Peyer's patch (tissue), 4 donors: Measurements from ENCODE around the gene VTI1A.

Source experiments
- CTCF ChIP-seq, 6 experiments: fragments of 450-650 bp in 4 of 6; fragments of 200-600 bp in 2 of 6; sonication (generic) in 1 of 6; IDR thresholded peaks; one replicate each; pipeline ENCODE4 v1.5.1; 2017 to 2019; ENCODE audit warnings: antibody characterized with exemption in 6 of 6, mild to moderate bottlenecking in 3 of 6, moderate library complexity in 1 of 6
- POLR2A ChIP-seq, 2 donors: fragments of 450-650 bp; IDR thresholded peaks; one replicate each; pipeline ENCODE4 v1.5.1; 2017; ENCODE audit warnings: antibody characterized with exemption in 2 of 2, mild to moderate bottlenecking in 2 of 2, moderate library complexity in 2 of 2

DNA sequence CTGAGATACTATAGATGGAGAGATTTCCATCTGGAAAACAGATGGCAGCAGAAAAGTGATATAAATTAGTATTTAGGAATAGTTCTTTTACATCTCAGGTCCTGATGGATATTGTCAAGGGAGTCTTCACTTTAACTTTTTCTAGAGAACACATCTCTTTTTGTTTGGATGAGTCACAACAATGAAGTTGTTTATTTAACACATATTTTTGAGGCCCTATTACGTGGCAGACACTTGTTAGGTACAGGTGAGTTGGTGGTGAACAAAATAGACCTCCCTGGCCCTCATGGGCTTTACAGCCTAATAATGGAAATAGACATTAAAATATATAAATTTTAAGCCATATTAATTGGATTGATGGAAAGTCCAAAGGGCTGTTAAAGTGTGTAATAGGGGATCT lies 168.3 kb downstream of the VTI1A start:
- TF ChIP-seq CTCF (IDR thresholded peaks at IDR 0.05), result no peak
- no peak for TF ChIP-seq POLR2A (IDR thresholded peaks at IDR 0.05)
